ENCODE data around the gene TBC1D8.

DNA sequence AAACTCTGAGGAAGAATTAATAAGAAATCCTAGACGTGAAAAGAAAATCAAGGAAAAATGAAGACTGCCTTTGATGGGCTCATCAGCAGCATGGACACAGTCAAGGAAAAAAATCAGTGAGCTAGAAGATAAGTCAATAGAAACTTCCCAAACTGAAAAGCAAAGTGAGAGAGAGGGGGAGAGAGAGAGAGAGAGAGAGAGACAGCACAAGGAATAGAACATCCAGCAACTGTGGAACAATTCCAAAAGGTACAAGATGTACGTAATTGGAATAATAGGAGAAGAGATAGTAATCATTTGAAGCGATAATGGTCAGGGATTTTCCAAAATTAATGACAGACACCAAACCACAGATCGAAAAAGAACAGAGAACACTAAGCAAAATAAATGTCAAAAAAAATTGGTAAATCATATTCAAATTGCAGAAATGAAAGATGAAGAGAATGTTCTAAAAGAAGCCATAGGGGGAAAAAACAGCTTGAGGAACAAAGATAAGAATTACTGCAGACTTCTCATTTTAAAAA lies 54.5 kb downstream of the TBC1D8 start:
- no peak for TF ChIP-seq ARNTL (CRISPR knock-in tag; IDR thresholded peaks at IDR 0.05; ENCODE audit: borderline replicate concordance, low read depth)
- no peak for TF ChIP-seq ESRRG (CRISPR knock-in tag; IDR thresholded peaks at IDR 0.05)
- TF ChIP-seq OSR1 (CRISPR knock-in tag; IDR thresholded peaks at IDR 0.05): no peak
- TF ChIP-seq, protein P1, sequence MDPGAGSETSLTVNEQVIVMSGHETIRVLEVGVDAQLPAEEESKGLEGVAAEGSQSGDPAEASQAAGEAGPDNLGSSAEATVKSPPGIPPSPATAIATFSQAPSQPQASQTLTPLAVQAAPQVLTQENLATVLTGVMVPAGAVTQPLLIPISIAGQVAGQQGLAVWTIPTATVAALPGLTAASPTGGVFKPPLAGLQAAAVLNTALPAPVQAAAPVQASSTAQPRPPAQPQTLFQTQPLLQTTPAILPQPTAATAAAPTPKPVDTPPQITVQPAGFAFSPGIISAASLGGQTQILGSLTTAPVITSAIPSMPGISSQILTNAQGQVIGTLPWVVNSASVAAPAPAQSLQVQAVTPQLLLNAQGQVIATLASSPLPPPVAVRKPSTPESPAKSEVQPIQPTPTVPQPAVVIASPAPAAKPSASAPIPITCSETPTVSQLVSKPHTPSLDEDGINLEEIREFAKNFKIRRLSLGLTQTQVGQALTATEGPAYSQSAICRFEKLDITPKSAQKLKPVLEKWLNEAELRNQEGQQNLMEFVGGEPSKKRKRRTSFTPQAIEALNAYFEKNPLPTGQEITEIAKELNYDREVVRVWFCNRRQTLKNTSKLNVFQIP (CRISPR knock-in tag; IDR thresholded peaks at IDR 0.05; ENCODE audit: borderline replicate concordance, low read depth): no peak
- TF ChIP-seq, protein P2, sequence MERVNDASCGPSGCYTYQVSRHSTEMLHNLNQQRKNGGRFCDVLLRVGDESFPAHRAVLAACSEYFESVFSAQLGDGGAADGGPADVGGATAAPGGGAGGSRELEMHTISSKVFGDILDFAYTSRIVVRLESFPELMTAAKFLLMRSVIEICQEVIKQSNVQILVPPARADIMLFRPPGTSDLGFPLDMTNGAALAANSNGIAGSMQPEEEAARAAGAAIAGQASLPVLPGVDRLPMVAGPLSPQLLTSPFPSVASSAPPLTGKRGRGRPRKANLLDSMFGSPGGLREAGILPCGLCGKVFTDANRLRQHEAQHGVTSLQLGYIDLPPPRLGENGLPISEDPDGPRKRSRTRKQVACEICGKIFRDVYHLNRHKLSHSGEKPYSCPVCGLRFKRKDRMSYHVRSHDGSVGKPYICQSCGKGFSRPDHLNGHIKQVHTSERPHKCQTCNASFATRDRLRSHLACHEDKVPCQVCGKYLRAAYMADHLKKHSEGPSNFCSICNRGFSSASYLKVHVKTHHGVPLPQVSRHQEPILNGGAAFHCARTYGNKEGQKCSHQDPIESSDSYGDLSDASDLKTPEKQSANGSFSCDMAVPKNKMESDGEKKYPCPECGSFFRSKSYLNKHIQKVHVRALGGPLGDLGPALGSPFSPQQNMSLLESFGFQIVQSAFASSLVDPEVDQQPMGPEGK (CRISPR knock-in tag; IDR thresholded peaks at IDR 0.05; ENCODE audit: borderline replicate concordance): no peak
- TF ChIP-seq BACH2 (CRISPR knock-in tag; IDR thresholded peaks at IDR 0.05; ENCODE audit: borderline replicate concordance): no peak
- TF ChIP-seq RARB (CRISPR knock-in tag; IDR thresholded peaks at IDR 0.05): no peak
- TF ChIP-seq, protein P3, sequence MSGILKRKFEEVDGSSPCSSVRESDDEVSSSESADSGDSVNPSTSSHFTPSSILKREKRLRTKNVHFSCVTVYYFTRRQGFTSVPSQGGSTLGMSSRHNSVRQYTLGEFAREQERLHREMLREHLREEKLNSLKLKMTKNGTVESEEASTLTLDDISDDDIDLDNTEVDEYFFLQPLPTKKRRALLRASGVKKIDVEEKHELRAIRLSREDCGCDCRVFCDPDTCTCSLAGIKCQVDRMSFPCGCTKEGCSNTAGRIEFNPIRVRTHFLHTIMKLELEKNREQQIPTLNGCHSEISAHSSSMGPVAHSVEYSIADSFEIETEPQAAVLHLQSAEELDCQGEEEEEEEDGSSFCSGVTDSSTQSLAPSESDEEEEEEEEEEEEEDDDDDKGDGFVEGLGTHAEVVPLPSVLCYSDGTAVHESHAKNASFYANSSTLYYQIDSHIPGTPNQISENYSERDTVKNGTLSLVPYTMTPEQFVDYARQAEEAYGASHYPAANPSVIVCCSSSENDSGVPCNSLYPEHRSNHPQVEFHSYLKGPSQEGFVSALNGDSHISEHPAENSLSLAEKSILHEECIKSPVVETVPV (CRISPR knock-in tag; IDR thresholded peaks at IDR 0.05): no peak
- TF ChIP-seq TCF4 (CRISPR knock-in tag; IDR thresholded peaks at IDR 0.05; ENCODE audit: borderline replicate concordance): no peak
- TF ChIP-seq GLIS3 (CRISPR knock-in tag; IDR thresholded peaks at IDR 0.05): no peak
- no peak for TF ChIP-seq CSDC2 (CRISPR knock-in tag; IDR thresholded peaks at IDR 0.05)

All from SK-N-SH treated with all-trans-retinoic acid at 6 μM for 48 hours (cell line).